Hippocampal formation (tissue), 2 donors: ENCODE data around the gene IL17B.

ENCODE experiments used
- DNase-seq, 2 donors: peaks; one replicate each; lab custom pipeline; 2025; lab: John Stamatoyannopoulos, UW

IL17B gene

GRCh38 chr5:149376711-149377447, 2.2 kb downstream of the IL17B start:
- DNase-seq, result no peak

GRCh38 chr5:149376104-149376503, 3.0 kb downstream of the IL17B start:
- no peak for DNase-seq

GRCh38 chr5:149375434-149375833, 3.7 kb downstream of the IL17B start:
- DNase-seq, result no peak

GRCh38 chr5:149374801-149375200, 4.3 kb downstream of the IL17B start:
- DNase-seq, result no peak

GRCh38 chr5:149374303-149374702, 4.8 kb downstream of the IL17B start:
- DNase-seq, result no peak

GRCh38 chr5:149372932-149373331, 6.2 kb downstream of the IL17B start:
- no peak for DNase-seq

GRCh38 chr5:149372076-149372795, 6.9 kb downstream of the IL17B start:
- no peak for DNase-seq

GRCh38 chr5:149371296-149371962, 7.7 kb downstream of the IL17B start:
- peak in 1 of 2 donors; percentile 17 for DNase-seq

GRCh38 chr5:149370878-149371277, 8.2 kb downstream of the IL17B start:
- no peak for DNase-seq

- DNase-seq, result no peak
Observed at GRCh38 chr5:149367972-149368645, 11.0 kb downstream of the IL17B start.

GRCh38 chr5:149367249-149367971, 11.7 kb downstream of the IL17B start:
- no peak for DNase-seq

GRCh38 chr5:149366169-149366729, 12.8 kb downstream of the IL17B start:
- no peak for DNase-seq

- DNase-seq, result no peak
Observed at GRCh38 chr5:149365418-149365817, 13.7 kb downstream of the IL17B start.

GRCh38 chr5:149364719-149365118, 14.4 kb downstream of the IL17B start:
- no peak for DNase-seq

- no peak for DNase-seq
Observed at GRCh38 chr5:149363936-149364335, 15.2 kb downstream of the IL17B start.

GRCh38 chr5:149363358-149363757, 15.7 kb downstream of the IL17B start:
- DNase-seq, result no peak

GRCh38 chr5:149362541-149362940, 16.6 kb downstream of the IL17B start:
- DNase-seq, result no peak

GRCh38 chr5:149360272-149360671, 18.8 kb downstream of the IL17B start:
- no peak for DNase-seq

GRCh38 chr5:149358868-149359495, 20.1 kb downstream of the IL17B start:
- DNase-seq, result no peak

- DNase-seq, result peak; percentile 8 to 57
Observed at GRCh38 chr5:149358294-149358651, 20.8 kb downstream of the IL17B start.
